Gastrocnemius medialis (tissue), 4 donors: ENCODE measurements around the gene FFAR1. TPM values are rescaled to one million over a fixed set of nuclear protein-coding genes. Genes with fewer than 3 reads are reported as not detected.

Experiments
- ATAC-seq, 2 donors: fragments of 150-250 bp; one replicate each; pipeline ENCODE4 v1.9.1; 2016
- DNase-seq, 2 donors: peaks; one replicate each; pipeline ENCODE4 v3.0.0-alpha.2; 2019
- H3K27ac ChIP-seq, 4 donors: fragments of 200-600 bp; sonication (generic); 1 replicate in 1 of 4; 2 replicates in 3 of 4; pipeline ENCODE4 v1.5.1; 2016 to 2018; ENCODE audit warnings: mild to moderate bottlenecking in 2 of 4, moderate library complexity in 1 of 4
- H3K27me3 ChIP-seq, 3 donors: fragments of 200-600 bp; sonication (generic) in 2 of 3; 1 replicate in 1 of 3; 2 replicates in 2 of 3; pipeline versions ENCODE4 v1.5.1 to v1.6.0; 2016 to 2019; ENCODE audit warnings: mild to moderate bottlenecking in 1 of 3, moderate library complexity in 1 of 3
- H3K36me3 ChIP-seq, 2 donors: fragments of 200-600 bp; sonication (generic) in 1 of 2; one replicate each; pipeline ENCODE4 v1.5.1; 2017 to 2018
- H3K4me1 ChIP-seq, 2 donors: fragments of 200-600 bp; sonication (generic) in 1 of 2; one replicate each; pipeline ENCODE4 v1.5.1; 2016 to 2017; ENCODE audit warnings: mild to moderate bottlenecking in 2 of 2
- H3K4me3 ChIP-seq, 4 donors: fragments of 200-600 bp; sonication (generic) in 3 of 4; 1 replicate in 1 of 4; 2 replicates in 3 of 4; pipeline ENCODE4 v1.5.1; 2016 to 2019; ENCODE audit warnings: mild to moderate bottlenecking in 2 of 4
- H3K9me3 ChIP-seq, 3 donors: fragments of 200-600 bp; sonication (generic) in 2 of 3; 1 replicate in 1 of 3; 2 replicates in 2 of 3; pipeline ENCODE4 v1.5.1; 2016 to 2019
- CTCF ChIP-seq, 5 experiments: fragments of 450-650 bp in 3 of 5; fragments of 200-600 bp in 2 of 5; sonication (generic) in 2 of 5; IDR thresholded peaks in 4 of 5; conservative IDR thresholded peaks in 1 of 5; 1 replicate in 4 of 5; 2 replicates in 1 of 5; pipeline ENCODE4 v1.5.1; 2016 to 2019; ENCODE audit warnings: antibody characterized with exemption in 5 of 5, mild to moderate bottlenecking in 3 of 5, moderate library complexity in 3 of 5
- POLR2A ChIP-seq, 2 donors: fragments of 450-650 bp; IDR thresholded peaks; one replicate each; pipeline ENCODE4 v1.6.1; 2017; ENCODE audit warnings: antibody characterized with exemption in 2 of 2, mild to moderate bottlenecking in 2 of 2, moderate library complexity in 2 of 2
- in situ Hi-C, 4 donors: fragments of 200-750 bp; cut with MboI; loops; one replicate each; pipeline versions ENCODE4 v1.15.0 to v1.8.0; 2017; ENCODE audit warnings: low sequenced_read_pairs in 4 of 4
- intact Hi-C: fragments of 100-400 bp; cut with DNase I; formaldehyde crosslinking; loops from one replicate; pipeline ENCODE4 v1.15.1; 2023; ENCODE audit warnings: low total_unique reads
- total RNA-seq, 4 donors: library from RNA; depleted of rRNA; stranded (reverse); fragments of >200 nt; gene quantifications; one replicate each; pipeline versions ENCODE4 v1.1.0 to v1.2.3, GENCODE V29; 2016

FFAR1 gene
- total RNA-seq, 4 donors from 2014 or later, result not detected

- ATAC-seq, result no peak
- no peak for TF ChIP-seq POLR2A (IDR thresholded peaks at IDR 0.05)
- TF ChIP-seq CTCF (IDR thresholded peaks at IDR 0.05 in 4 of 5, conservative IDR thresholded peaks at IDR 0.05 in 1 of 5), result no peak
- intact Hi-C loops (loop anchor here (10.0 kb wide), 1 partner anchor 144 kb away; the partner anchor contains the start of gene KRTDAP), in situ Hi-C loops (loop anchor here in 1 of 4 donors (10.0 kb wide), 1 partner anchor 124 kb away; no protein-coding TSS in a partner anchor)
- Histone ChIP-seq H3K36me3 (no peaks in the 10 kb centered on the region), H3K4me1 (no peaks in the 10 kb centered on the region), H3K4me3 (no peak overlapping the region), H3K27me3 (no peaks in the 10 kb centered on the region), H3K27ac (no peak overlapping the region), H3K9me3 (no peaks in the 10 kb centered on the region)
- no peak for DNase-seq
Observed at GRCh38 chr19:35350591-35350990, 2.9 kb downstream of the FFAR1 start.

GRCh38 chr19:35351411-35352176 lies 3.9 kb downstream of the FFAR1 start:
- no peak overlapping the region for H3K27ac ChIP-seq
- ATAC-seq (no peak), DNase-seq (no peak)
- no peak overlapping the region for H3K4me3 ChIP-seq
- in situ Hi-C loops (loop anchor here in 1 of 4 donors (10.0 kb wide), 1 partner anchor 123 kb away; no protein-coding TSS in a partner anchor), intact Hi-C loops (loop anchor here (2.0 to 10.0 kb wide), 2 partner anchors 117 to 143 kb away; partner anchors contain the start of gene KRTDAP)
- H3K4me1 ChIP-seq, result no peaks in the 10 kb centered on the region
- no peaks in the 10 kb centered on the region for H3K9me3 ChIP-seq
- TF ChIP-seq CTCF (IDR thresholded peaks at IDR 0.05 in 4 of 5, conservative IDR thresholded peaks at IDR 0.05 in 1 of 5), result no peak
- no peak for TF ChIP-seq POLR2A (IDR thresholded peaks at IDR 0.05)
- H3K27me3 ChIP-seq, result no peaks in the 10 kb centered on the region
- H3K36me3 ChIP-seq, result no peaks in the 10 kb centered on the region

- no peaks in the 10 kb centered on the region for H3K27me3 ChIP-seq
- intact Hi-C loops, result loop anchor here (2.0 to 10.0 kb wide), 2 partner anchors 117 to 143 kb away; partner anchors contain the start of gene KRTDAP
- ATAC-seq, result no peak
- H3K27ac ChIP-seq, result no peak overlapping the region
- H3K9me3 ChIP-seq, result no peaks in the 10 kb centered on the region
- in situ Hi-C loops, result loop anchor here in 1 of 4 donors (10.0 kb wide), 1 partner anchor 123 kb away; no protein-coding TSS in a partner anchor
- H3K4me1 ChIP-seq, result no peaks in the 10 kb centered on the region
- H3K36me3 ChIP-seq, result no peaks in the 10 kb centered on the region
- H3K4me3 ChIP-seq, result no peak overlapping the region
- DNase-seq, result no peak
- TF ChIP-seq CTCF (IDR thresholded peaks at IDR 0.05 in 4 of 5, conservative IDR thresholded peaks at IDR 0.05 in 1 of 5) (no peak), POLR2A (IDR thresholded peaks at IDR 0.05) (no peak)
Observed at GRCh38 chr19:35352177-35352447, 4.4 kb downstream of the FFAR1 start.

GRCh38 chr19:35352448-35353304 lies 5.0 kb downstream of the FFAR1 start:
- H3K9me3 ChIP-seq, result no peaks in the 10 kb centered on the region
- no peak overlapping the region for H3K27ac ChIP-seq
- TF ChIP-seq CTCF (IDR thresholded peaks at IDR 0.05 in 4 of 5, conservative IDR thresholded peaks at IDR 0.05 in 1 of 5) (peak; percentile 6 to 52 (median 48)), POLR2A (IDR thresholded peaks at IDR 0.05) (no peak)
- intact Hi-C loops (loop anchor here (2.0 to 10.0 kb wide), 2 partner anchors 116 to 142 kb away; partner anchors contain the start of gene KRTDAP), in situ Hi-C loops (loop anchor here in 1 of 4 donors (10.0 kb wide), 1 partner anchor 122 kb away; no protein-coding TSS in a partner anchor)
- H3K36me3 ChIP-seq, result no peaks in the 10 kb centered on the region
- no peak for ATAC-seq
- no peaks in the 10 kb centered on the region for H3K27me3 ChIP-seq
- no peak for DNase-seq
- no peaks in the 10 kb centered on the region for H3K4me1 ChIP-seq
- no peak overlapping the region for H3K4me3 ChIP-seq
